HG03066 (cell line): ENCODE results near the gene PDE5A.
"Not testable (repeated sequence)": the region's sequence is repeated elsewhere in the genome, so short reads cannot be mapped to it uniquely, and the experiment has no call there.

Source experiments
- ATAC-seq: cut with Tn5 transposase; IDR thresholded peaks from one replicate; pipeline ENCODE4 v1.9.1; 2021; ENCODE audit warnings: low read depth; ENCODE audit not compliant: unreplicated experiment

Gene PDE5A

GRCh38 chr4:119628281-119629141 lies at the start of gene PDE5A:
TSS of gene PDE5A (minus strand) at chr4:119628804. CDS start at chr4:119628671, 133 bp downstream.
- ATAC-seq: peak; percentile 83

- no peak for ATAC-seq
These were observed 47.5 kb upstream of the PDE5A start for GRCh38 chr4:119676101-119676500.

- ATAC-seq: no peak
These were observed 46.8 kb upstream of the PDE5A start for GRCh38 chr4:119675391-119675790.

DNA sequence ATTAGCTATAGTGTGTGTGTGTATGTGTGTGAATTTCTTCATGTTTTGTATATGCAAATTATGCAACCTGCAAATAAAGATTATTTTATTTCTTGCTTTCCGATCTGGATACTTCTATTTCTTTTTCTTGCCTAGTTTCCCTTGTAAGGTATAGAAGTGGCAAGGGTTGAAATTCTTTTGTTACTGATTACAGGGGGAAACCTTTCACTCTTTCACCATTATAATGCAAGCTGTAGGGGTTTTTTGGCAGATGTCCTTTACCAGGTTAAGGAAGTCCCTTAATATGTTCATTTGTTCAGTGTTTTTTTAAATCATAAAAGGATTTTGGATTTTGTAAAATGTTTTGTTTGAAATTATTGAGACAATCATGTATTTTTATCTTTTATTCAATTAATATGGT lies 44.3 kb upstream of the PDE5A start:
- ATAC-seq: no peak

DNA sequence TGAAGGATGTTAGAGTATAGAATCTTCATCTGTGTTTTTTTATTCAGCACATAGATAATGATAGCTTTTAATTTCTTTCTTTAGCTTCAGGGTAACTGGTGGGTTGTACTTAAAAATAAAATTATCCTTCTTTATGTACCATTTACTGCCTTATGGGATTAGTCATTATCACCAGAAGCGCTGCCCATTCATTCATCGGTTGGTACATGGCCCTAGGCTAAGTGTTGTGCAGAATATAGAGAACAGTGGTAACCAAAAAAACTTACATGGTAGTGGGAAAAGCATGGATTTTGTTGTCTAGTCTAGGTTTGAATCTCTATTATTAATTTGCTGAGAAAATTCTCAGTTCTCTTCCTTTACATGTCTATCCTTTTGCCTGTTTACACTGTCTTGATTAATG lies 43.5 kb upstream of the PDE5A start:
- no peak for ATAC-seq

DNA sequence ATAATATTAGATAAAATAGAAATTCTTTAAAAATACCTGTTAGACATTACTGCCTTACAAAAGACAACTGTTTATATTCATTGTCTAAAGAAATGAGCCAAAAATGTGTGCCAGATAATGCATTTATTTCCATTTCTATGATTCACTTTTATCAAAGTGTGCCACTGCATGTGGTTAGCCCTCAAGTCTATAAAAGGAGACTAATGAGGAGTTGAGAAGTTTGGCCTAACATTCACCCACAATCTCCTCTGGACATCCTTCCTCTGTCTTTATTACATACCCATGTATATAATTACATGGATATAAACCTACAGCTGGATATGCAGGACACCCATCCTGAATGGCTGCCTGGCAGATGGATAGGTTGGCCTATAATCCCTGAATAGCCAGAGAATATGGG lies 42.6 kb upstream of the PDE5A start:
- no peak for ATAC-seq

DNA sequence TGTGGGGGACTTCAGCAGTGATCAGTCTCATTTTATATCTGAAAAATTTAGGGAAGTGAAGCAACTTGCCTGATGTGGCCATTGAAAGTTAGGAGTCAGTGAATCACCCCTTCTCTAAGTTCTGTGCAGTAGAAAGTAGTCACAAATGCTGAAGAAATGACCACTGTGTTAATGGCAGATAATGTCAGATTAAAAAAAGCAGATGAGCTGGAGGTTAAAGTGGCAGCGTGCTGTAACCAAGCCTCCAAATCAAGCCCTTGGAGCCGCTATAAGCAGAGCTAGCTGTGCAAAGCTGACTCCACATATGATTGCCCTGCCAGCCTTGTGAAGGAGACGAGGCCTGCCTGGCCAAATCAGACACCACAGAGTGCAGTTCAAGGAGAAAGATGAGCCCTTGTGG lies 39.2 kb upstream of the PDE5A start:
- ATAC-seq: no peak

GRCh38 chr4:119666653-119667091 lies 38.1 kb upstream of the PDE5A start:
- ATAC-seq: no peak

DNA sequence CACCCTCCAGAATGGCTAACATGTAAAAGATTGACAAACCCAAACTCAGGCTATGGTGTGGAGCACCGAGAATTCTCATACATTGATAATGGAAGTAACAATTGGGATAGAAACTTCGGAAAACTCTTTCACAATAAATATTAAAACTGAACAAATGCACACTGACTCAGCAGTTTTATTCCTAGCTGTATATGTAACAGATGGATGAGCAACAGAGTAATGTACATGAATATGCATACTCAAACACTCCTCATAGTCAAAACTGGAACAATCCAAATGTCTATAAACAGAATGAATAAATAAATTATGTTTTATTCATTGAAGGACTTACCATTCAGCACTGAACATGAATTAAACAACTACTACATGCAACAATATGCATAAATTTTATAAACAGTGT lies 37.1 kb upstream of the PDE5A start:
- no peak for ATAC-seq

GRCh38 chr4:119664168-119664907 lies 35.7 kb upstream of the PDE5A start:
- no peak for ATAC-seq

DNA sequence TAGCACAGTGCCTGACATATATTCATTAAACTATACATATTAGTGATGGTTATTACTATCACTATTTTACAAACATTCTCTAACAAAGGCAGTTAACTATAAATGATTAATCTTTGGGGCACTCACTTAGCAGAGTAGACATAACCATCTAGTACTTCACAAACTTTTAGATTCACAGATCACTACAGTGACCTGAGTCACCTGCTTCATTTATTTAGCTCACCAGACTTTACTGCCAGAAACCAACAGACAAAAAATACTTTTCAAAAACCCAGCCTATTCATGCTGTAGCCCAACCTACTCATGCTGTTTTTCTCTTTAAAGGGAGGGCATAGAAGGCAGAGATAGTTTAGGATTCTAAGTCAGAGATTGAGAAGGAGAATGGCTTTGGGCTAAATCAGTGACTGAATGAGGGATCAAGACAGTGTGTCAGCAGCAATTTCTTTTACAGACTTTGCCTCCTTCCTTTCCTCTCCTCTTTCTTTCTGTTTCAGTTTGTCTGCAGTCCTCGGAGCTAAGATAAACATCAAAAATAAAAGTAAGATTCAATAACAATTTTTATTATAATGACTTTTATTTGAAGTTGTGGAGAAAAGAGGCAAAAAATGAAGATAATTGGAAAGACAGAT lies 34.7 kb upstream of the PDE5A start:
- ATAC-seq: no peak

DNA sequence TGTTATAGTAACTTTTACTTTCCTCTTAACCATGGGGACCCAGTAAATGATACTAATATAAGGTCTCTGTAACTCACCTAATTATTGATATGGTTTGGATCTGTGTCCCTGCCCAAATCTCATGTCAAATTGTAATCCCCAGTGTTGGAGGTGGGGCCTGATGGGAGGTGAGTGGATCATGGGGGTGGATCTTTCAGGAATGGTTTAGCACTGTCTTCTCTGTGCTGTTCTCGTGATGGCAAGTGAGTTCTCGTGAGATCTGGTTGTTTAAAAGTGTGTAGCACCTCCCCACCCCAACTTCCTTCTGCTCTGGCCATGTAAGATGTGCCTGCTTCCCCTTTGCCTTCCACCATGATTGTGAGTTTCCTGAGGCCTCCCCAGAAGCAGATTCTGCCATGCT lies 34.0 kb upstream of the PDE5A start:
- ATAC-seq: not testable (repeated sequence)

- ATAC-seq: no peak
These were observed 32.6 kb upstream of the PDE5A start for GRCh38 chr4:119661231-119661630.

- ATAC-seq: no peak
These were observed 31.0 kb upstream of the PDE5A start for GRCh38 chr4:119659576-119659975.

DNA sequence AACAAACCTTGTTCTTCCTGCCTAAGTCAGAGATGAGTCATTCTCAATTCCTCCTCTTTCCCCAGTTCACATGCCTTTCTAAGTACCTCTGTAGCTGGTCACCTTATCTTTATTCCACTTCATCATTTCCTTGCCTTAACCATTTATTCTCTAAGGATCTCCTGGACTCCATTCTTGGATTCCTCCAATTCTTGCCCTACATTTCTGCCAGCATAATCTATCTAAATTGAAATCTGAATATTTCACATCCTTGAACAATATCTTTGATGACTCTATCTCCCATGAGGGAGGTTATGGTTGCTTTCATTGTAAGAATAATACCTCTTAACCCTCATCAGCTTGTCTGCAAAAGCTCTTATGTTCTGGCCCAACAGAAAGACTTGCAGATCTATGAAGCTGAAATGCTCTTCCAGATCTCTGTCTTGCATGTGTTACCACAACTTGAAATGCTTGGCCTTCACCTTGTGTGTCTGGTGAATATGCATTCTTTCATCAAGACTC lies 28.6 kb upstream of the PDE5A start:
- ATAC-seq: no peak

DNA sequence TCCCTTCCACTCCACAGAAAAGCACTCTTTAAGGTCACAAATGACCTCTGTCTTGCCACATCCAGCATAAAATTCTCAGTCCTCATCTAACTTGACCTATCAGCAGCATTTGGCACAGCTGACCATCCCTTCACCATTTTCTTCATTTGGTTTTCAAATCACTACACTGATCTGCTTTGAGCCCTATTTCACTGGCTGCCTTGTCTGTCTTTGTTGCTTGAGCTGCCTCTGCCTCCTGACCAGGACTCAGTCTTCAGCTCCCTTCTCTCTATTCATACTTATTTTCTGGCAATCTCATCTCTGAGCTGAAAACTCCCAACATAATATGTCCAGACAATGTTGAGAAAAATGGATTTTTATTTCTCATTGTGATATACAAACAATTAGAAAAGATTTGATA lies 27.7 kb upstream of the PDE5A start:
- ATAC-seq: no peak

DNA sequence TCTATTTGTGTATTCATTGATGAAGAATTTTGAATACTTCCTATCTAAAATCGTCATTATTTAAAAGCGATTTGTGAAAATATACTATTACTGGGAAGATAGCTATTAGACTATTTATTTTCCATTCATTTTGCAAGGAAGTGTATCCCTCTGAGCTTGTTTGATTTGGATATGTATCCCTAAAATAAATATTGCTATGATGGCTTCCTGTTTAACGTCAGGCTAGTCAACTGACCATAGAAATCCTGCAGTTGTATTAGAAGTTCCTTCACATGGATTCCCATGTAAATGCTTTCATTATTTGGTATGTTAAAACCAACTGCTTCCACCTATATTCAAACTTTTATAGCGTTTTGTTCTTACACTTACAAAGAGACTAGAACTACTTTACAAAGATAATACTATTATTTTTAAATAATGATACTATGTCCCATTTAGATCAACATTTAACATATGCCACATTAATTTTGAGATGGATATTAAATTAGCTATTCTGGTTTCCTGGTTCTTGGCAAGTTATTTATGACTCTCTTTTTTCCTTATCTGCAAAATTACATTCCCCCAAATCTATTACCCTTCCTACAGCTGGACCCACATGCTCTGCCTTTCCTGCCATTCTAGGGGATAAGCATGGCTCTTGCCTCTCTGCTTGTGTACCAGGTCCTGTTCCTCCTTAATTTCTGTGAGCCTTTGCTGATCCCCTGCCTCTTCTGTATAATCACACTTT lies 26.7 kb upstream of the PDE5A start:
- no peak for ATAC-seq

DNA sequence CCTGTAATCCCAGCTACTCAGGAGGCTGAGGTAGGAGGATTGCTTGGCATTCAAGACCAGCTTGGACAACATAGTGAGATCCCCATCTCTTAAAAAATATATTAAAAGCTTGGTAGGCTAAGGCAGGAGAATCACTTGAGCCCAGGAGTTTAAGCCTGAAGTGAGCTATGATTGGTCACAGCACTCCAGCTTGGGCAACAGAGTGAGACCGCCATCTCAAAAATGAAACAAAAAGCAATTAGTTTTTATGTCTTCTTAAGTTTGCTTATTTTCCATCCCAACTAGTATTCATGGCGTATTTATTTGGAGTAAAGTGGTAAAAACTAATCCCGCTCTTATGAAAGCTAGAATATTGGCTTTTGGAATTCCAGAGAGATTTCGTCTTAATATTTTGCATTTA lies 25.4 kb upstream of the PDE5A start:
- ATAC-seq: no peak

DNA sequence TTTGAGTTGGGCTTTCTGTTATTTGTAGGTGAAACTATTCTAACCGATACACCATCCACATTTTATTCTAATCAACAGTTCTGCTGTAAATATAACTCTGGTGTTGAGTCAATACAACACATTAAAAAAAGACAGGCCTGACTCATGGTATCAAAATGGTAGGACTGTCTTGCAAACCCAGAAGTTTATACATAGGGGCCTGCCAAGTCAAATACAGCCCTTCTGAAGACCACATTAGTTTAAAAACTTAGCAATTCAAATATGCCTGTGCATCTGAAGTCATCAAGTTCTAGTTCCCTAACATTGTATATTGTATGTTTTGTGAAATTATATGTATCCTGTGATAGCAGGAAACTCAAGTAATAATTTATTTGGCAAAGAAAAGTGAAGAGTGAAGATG lies 24.4 kb upstream of the PDE5A start:
- ATAC-seq: no peak

- no peak for ATAC-seq
These were observed 19.8 kb upstream of the PDE5A start for GRCh38 chr4:119648398-119648797.

GRCh38 chr4:119647558-119647957 lies 19.0 kb upstream of the PDE5A start:
- ATAC-seq: no peak
